ENCODE measurements around the gene PHF5A. TPM values are rescaled to one million over a fixed set of nuclear protein-coding genes. Genes with fewer than 3 reads are reported as not detected.

The PHF5A gene
- total RNA-seq (2013; cell fraction: nucleolus; rRNA removed): 6.6 and 7.7 TPM in 2 replicates
- total RNA-seq (2014; rRNA removed) (81.4 and 99.9 TPM in 2 replicates), total RNA-seq (2014; rRNA removed; fragmentation: Illumina TruSeq; extraction: Trizol) (85.5 and 86.8 TPM in 2 replicates), total RNA-seq (2021) (64.2 and 64.8 TPM in 2 replicates), polyA plus RNA-seq (2011; rRNA removed) (96.7 and 99.4 TPM in 2 replicates), polyA plus RNA-seq (2014; fragmentation: Illumina TruSeq; extraction: Trizol) (91.7 and 101 TPM in 2 replicates), polyA plus RNA-seq (2014; fragmentation: Nextera tagmentation; extraction: Ambion mirVana) (10 to 100 TPM; 40.5 to 77.0 TPM), polyA plus RNA-seq (2014; rRNA removed) (97.6 and 115 TPM in 2 replicates), polyA plus RNA-seq (2016; fragmentation: Nextera tagmentation; extraction: Ambion mirVana) (10 to 100 TPM; 51.5 to 52.4 TPM), polyA minus RNA-seq (2011; rRNA and poly(A)+ RNA removed) (34.6 and 35.7 TPM in 2 replicates), Bru-seq, nascent RNA (percentile 88 among the genes with signal in this experiment), BruChase-seq, experiment 1, labeled RNA remaining after a 6-hour chase (percentile 74 among the genes with signal in this experiment), BruChase-seq, experiment 2, labeled RNA remaining after a 2-hour chase (percentile 85 among the genes with signal in this experiment)
- polyA plus RNA-seq (2011; ENCODE audit: low read depth): 38.8 TPM
- 63.8 and 68.0 TPM in 2 replicates for polyA plus RNA-seq (2011; cell fraction: cytosol; rRNA removed)
- polyA plus RNA-seq (2011; cell fraction: nucleus; rRNA removed): 36.7 and 44.3 TPM in 2 replicates
- polyA plus RNA-seq (2012): 30.5 and 37.3 TPM in 2 replicates
- 8.1 and 11.6 TPM in 2 replicates for polyA minus RNA-seq (2011; cell fraction: cytosol; rRNA and poly(A)+ RNA removed)
- 5.0 and 11.9 TPM in 2 replicates for polyA minus RNA-seq (2011; cell fraction: nucleus; rRNA and poly(A)+ RNA removed)
- long read RNA-seq, experiment 1, transcript PHF5A-201 (4 exons, 1,086 nt): major isoform, 36 of 40 reads
- long read RNA-seq, experiment 1, partial matches to known transcripts: 1 of 40 reads
- long read RNA-seq, experiment 1, other reads (novel, unspliced or antisense): 3 of 40 reads
- long read RNA-seq, experiment 2, transcript PHF5A-201 (4 exons, 1,086 nt): major isoform, 69 of 74 reads
- long read RNA-seq, experiment 2, partial matches to known transcripts: 1 of 74 reads
- long read RNA-seq, experiment 2, other reads (novel, unspliced or antisense): 4 of 74 reads

- WGBS (ENCODE audit: insufficient coverage, insufficient replicate concordance, low lambda C conversion rate, missing lambda C conversion rate): 1% methylated on average over 51 of the region's 51 CpGs
- POLR2A ChIA-PET: interaction anchor here (0.9 to 3.3 kb wide), 14 partner anchors 10 to 612 kb away, joined by 3 to 88 read pairs (median 6); partner anchors contain the start of genes PMM1, SREBF2, ST13 and TEF
- FAIRE-seq: peak; percentile 98
- H3K4me3 ChIP-seq: peak within 1 kb of the TSS; percentile 80
- H3K9ac ChIP-seq (ENCODE audit: control insufficient read depth, insufficient read depth, low read length): peak within 1 kb of the TSS; percentile 85
- no peaks in the 10 kb centered on the region for H3K9me3 ChIP-seq (replicated peaks; ENCODE audit: control insufficient read depth, insufficient read depth, low read length)
- H3K27me3 ChIP-seq (replicated peaks in 1 of 2; ENCODE audit: control insufficient read depth in 2 of 2, insufficient read depth in 2 of 2, low read length in 1 of 2): no peaks in the 10 kb centered on the region
- peak; percentile 95 for ATAC-seq
- peak within 1 kb of the TSS; percentile 83 for H3K4me2 ChIP-seq (ENCODE audit: control insufficient read depth, insufficient read depth)
- H4K20me1 ChIP-seq (ENCODE audit: control insufficient read depth, insufficient read depth): no peaks in the 10 kb centered on the region; the same call in 1 of the 2 replicates
- H3K36me3 ChIP-seq (ENCODE audit: control insufficient read depth in 2 of 2, insufficient read depth in 2 of 2, low read length in 1 of 2): peaks cover 5 to 34% of the 10 kb centered on the region in 2 experiments
- H3K79me2 ChIP-seq (ENCODE audit: control insufficient read depth, insufficient read depth, low read length): peaks cover 69% of the 10 kb centered on the region
- RAD21 ChIA-PET (ENCODE audit: unreplicated experiment): interaction anchor here (0.9 to 2.7 kb wide), 15 partner anchors 8 to 182 kb away, joined by 3 to 30 read pairs (median 7); partner anchors contain the start of genes RANGAP1, TEF and TOB2
- no TSS peak for BruUV-seq (replicated peaks)
- DNase-seq (ENCODE audit: low read depth, low spot score): peak; percentile 98
- in situ Hi-C loops (cut with MboI) (no loop called here), intact Hi-C loops (cut with micrococcal nuclease; ENCODE audit: unreplicated experiment) (loop anchor here (1.0 to 5.0 kb wide), 2 partner anchors 20 to 34 kb away; no protein-coding TSS in a partner anchor)
- SMC1A ChIA-PET (ENCODE audit: uncharacterized antibody, unreplicated experiment): interaction anchor here (0.6 to 5.8 kb wide), 10 partner anchors 11 to 153 kb away, joined by 3 to 59 read pairs (median 5); partner anchors contain the start of genes TOB2 and XRCC6
- H3K4me1 ChIP-seq (ENCODE audit: control insufficient read depth, insufficient read depth, low read length): peaks cover 14% of the 10 kb centered on the region
- CTCF ChIA-PET: interaction anchor here (0.7 to 3.1 kb wide), 14 partner anchors 10 to 1008 kb away, joined by 3 to 26 read pairs (median 6); partner anchors contain the start of genes POLR3H and TOB2
- peak within 1 kb of the TSS; percentile 97 for H3K27ac ChIP-seq (ENCODE audit: control insufficient read depth, insufficient read depth)
- H2AFZ ChIP-seq (ENCODE audit: control insufficient read depth, low read depth, low read length): peak within 1 kb of the TSS; percentile 94
- TF ChIP-seq SRF (IDR thresholded peaks at IDR 0.05; ENCODE audit: low read depth in 2 of 2, low read length in 2 of 2): peak; percentile 91 to 96
- TF ChIP-seq, protein P1, sequence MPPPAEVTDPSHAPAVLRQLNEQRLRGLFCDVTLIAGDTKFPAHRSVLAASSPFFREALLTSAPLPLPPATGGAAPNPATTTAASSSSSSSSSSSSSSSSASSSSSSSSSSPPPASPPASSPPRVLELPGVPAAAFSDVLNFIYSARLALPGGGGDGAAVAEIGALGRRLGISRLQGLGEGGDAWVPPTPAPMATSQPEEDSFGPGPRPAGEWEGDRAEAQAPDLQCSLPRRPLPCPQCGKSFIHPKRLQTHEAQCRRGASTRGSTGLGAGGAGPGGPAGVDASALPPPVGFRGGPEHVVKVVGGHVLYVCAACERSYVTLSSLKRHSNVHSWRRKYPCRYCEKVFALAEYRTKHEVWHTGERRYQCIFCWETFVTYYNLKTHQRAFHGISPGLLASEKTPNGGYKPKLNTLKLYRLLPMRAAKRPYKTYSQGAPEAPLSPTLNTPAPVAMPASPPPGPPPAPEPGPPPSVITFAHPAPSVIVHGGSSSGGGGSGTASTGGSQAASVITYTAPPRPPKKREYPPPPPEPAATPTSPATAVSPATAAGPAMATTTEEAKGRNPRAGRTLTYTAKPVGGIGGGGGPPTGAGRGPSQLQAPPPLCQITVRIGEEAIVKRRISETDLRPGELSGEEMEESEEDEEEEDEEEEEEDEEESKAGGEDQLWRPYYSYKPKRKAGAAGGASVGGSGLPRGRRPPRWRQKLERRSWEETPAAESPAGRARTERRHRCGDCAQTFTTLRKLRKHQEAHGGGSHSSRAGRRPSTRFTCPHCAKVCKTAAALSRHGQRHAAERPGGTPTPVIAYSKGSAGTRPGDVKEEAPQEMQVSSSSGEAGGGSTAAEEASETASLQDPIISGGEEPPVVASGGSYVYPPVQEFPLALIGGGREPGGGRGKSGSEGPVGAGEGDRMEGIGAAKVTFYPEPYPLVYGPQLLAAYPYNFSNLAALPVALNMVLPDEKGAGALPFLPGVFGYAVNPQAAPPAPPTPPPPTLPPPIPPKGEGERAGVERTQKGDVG (CRISPR knock-in tag; IDR thresholded peaks at IDR 0.05): no peak
- no peak for TF ChIP-seq ZNF274 (IDR thresholded peaks at IDR 0.05; ENCODE audit: insufficient read depth, insufficient read length)
- peak; percentile 81 for TF ChIP-seq KLF5 (IDR thresholded peaks at IDR 0.05; ENCODE audit: partially characterized antibody)
- TF ChIP-seq BACH1 (IDR thresholded peaks at IDR 0.05; ENCODE audit: borderline replicate concordance): peak; percentile 49; the same call in 1 of the 2 replicates
- TF ChIP-seq SUZ12 (IDR thresholded peaks at IDR 0.05; ENCODE audit: unreplicated experiment): no peak
- no peak for TF ChIP-seq NRF1 (conservative IDR thresholded peaks at IDR 0.05; ENCODE audit: low read depth, low read length)
- no peak for TF ChIP-seq FOXM1 (IDR thresholded peaks at IDR 0.05; ENCODE audit: low read depth, low read length)
- TF ChIP-seq ZNF217 (IDR thresholded peaks at IDR 0.05): no peak
- TF ChIP-seq, protein P2, sequence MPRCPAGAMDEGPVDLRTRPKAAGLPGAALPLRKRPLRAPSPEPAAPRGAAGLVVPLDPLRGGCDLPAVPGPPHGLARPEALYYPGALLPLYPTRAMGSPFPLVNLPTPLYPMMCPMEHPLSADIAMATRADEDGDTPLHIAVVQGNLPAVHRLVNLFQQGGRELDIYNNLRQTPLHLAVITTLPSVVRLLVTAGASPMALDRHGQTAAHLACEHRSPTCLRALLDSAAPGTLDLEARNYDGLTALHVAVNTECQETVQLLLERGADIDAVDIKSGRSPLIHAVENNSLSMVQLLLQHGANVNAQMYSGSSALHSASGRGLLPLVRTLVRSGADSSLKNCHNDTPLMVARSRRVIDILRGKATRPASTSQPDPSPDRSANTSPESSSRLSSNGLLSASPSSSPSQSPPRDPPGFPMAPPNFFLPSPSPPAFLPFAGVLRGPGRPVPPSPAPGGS (IDR thresholded peaks at IDR 0.05; ENCODE audit: borderline replicate concordance, insufficient read depth, low read depth, low read length, poor library complexity, severe bottlenecking): no peak
- TF ChIP-seq TBL1XR1 (IDR thresholded peaks at IDR 0.05; ENCODE audit: low read depth, low read length): peak; percentile 60; the same call in 1 of the 2 replicates
- 0 out of 2 replicates have a peak, but pooled peaks have one; percentile 4 for TF ChIP-seq IRF4 (IDR thresholded peaks at IDR 0.05; ENCODE audit: low read depth, low read length)
- no peak for TF ChIP-seq TARDBP (IDR thresholded peaks at IDR 0.05; ENCODE audit: borderline replicate concordance)
- TF ChIP-seq NBN (IDR thresholded peaks at IDR 0.05): peak; percentile 95
Measured at GRCh38 chr22:41468381-41469217, at the start of gene PHF5A, which contains the start of gene ACO2. PHF5A (minus strand) TSS chr22:41468692; CDS start chr22:41468653, 39 bp downstream. ACO2 (plus strand) TSS chr22:41469117; CDS start chr22:41469147, 30 bp downstream.
